ENCODE data around the gene STXBP6. TPM values are rescaled to one million over a fixed set of nuclear protein-coding genes. Genes with fewer than 3 reads are reported as not detected.
"Not testable (repeated sequence)": the region's sequence is repeated elsewhere in the genome, so short reads cannot be mapped to it uniquely, and the experiment has no call there.

Gene STXBP6
- total and polyA plus RNA-seq, 9 donors: 17.5 to 33.5 (median 25.6) TPM

- H3K9me3 ChIP-seq (replicated peaks; ENCODE audit: control insufficient read depth, low read depth, low read length): no peaks in the 10 kb centered on the region
- H3K27ac ChIP-seq (ENCODE audit: low read length): no peak overlapping the region
- no peaks in the 10 kb centered on the region for H3K27me3 ChIP-seq (ENCODE audit: control insufficient read depth, insufficient read depth, low read length)
- H3K36me3 ChIP-seq (ENCODE audit: control insufficient read depth, insufficient read depth, low read length): no peaks in the 10 kb centered on the region
- DNase-seq: no peak
- H3K4me3 ChIP-seq (ENCODE audit: low read length): no peak overlapping the region
- WGBS (ENCODE audit: insufficient coverage): no CpG with 5 or more reads among the region's 2 CpGs
- no peaks in the 10 kb centered on the region for H3K4me1 ChIP-seq (ENCODE audit: control insufficient read depth, insufficient read depth, low read length)
These were observed 206.5 kb downstream of the STXBP6 start for GRCh38 chr14:24843494-24843893.

GRCh38 chr14:24840204-24840893 is 209.6 kb downstream of the STXBP6 start:
- Histone ChIP-seq H3K27ac (ENCODE audit: low read length) (no peak overlapping the region), H3K4me3 (ENCODE audit: low read length) (no peak overlapping the region), H3K9me3 (replicated peaks; ENCODE audit: control insufficient read depth, low read depth, low read length) (no peaks in the 10 kb centered on the region), H3K4me1 (ENCODE audit: control insufficient read depth, insufficient read depth, low read length) (no peaks in the 10 kb centered on the region), H3K27me3 (ENCODE audit: control insufficient read depth, insufficient read depth, low read length) (no peaks in the 10 kb centered on the region), H3K36me3 (ENCODE audit: control insufficient read depth, insufficient read depth, low read length) (no peaks in the 10 kb centered on the region)
- DNase-seq: no peak
- WGBS (ENCODE audit: insufficient coverage): 71% methylated on average over 1 of the region's 2 CpGs

GRCh38 chr14:24839617-24840203 is 210.2 kb downstream of the STXBP6 start:
- Histone ChIP-seq H3K4me1 (ENCODE audit: control insufficient read depth, insufficient read depth, low read length) (no peaks in the 10 kb centered on the region), H3K36me3 (ENCODE audit: control insufficient read depth, insufficient read depth, low read length) (no peaks in the 10 kb centered on the region), H3K27me3 (ENCODE audit: control insufficient read depth, insufficient read depth, low read length) (no peaks in the 10 kb centered on the region), H3K9me3 (replicated peaks; ENCODE audit: control insufficient read depth, low read depth, low read length) (no peaks in the 10 kb centered on the region), H3K27ac (ENCODE audit: low read length) (no peak overlapping the region), H3K4me3 (ENCODE audit: low read length) (no peak overlapping the region)
- 100% methylated on average over 1 of the region's 3 CpGs for WGBS (ENCODE audit: insufficient coverage)
- DNase-seq: no peak

- WGBS (ENCODE audit: insufficient coverage): no CpG with 5 or more reads among the region's 4 CpGs
- H3K27ac ChIP-seq (ENCODE audit: low read length): no peak overlapping the region
These were observed 210.9 kb downstream of the STXBP6 start for GRCh38 chr14:24838945-24839616.

GRCh38 chr14:24837280-24838046 is 212.5 kb downstream of the STXBP6 start:
- H3K4me1 ChIP-seq (ENCODE audit: control insufficient read depth, insufficient read depth, low read length): no peaks in the 10 kb centered on the region
- no peak overlapping the region for H3K27ac ChIP-seq (ENCODE audit: low read length)

More at GRCh38 chr14:24838945-24839616, 210.9 kb downstream of the STXBP6 start:
- H3K4me3 ChIP-seq (ENCODE audit: low read length): no peak overlapping the region
- H3K36me3 ChIP-seq (ENCODE audit: control insufficient read depth, insufficient read depth, low read length): no peaks in the 10 kb centered on the region
- DNase-seq: peak; percentile 58
- no peaks in the 10 kb centered on the region for H3K27me3 ChIP-seq (ENCODE audit: control insufficient read depth, insufficient read depth, low read length)
- no peaks in the 10 kb centered on the region for H3K9me3 ChIP-seq (replicated peaks; ENCODE audit: control insufficient read depth, low read depth, low read length)
- no peaks in the 10 kb centered on the region for H3K4me1 ChIP-seq (ENCODE audit: control insufficient read depth, insufficient read depth, low read length)

GRCh38 chr14:24836324-24836723 is 213.6 kb downstream of the STXBP6 start:
- not testable (repeated sequence) for H3K9me3 ChIP-seq (replicated peaks; ENCODE audit: control insufficient read depth, low read depth, low read length); DNase-seq; H3K4me3 ChIP-seq (ENCODE audit: low read length); H3K27ac ChIP-seq (ENCODE audit: low read length); H3K4me1 ChIP-seq (ENCODE audit: control insufficient read depth, insufficient read depth, low read length); H3K27me3 ChIP-seq (ENCODE audit: control insufficient read depth, insufficient read depth, low read length); H3K36me3 ChIP-seq (ENCODE audit: control insufficient read depth, insufficient read depth, low read length)
- no CpG with 5 or more reads among the region's 6 CpGs for WGBS (ENCODE audit: insufficient coverage)

More at GRCh38 chr14:24837280-24838046, 212.5 kb downstream of the STXBP6 start:
- H3K4me3 ChIP-seq (ENCODE audit: low read length): no peak overlapping the region
- DNase-seq: no peak
- no CpG with 5 or more reads among the region's 3 CpGs for WGBS (ENCODE audit: insufficient coverage)
- H3K9me3 ChIP-seq (replicated peaks; ENCODE audit: control insufficient read depth, low read depth, low read length): no peaks in the 10 kb centered on the region
- no peaks in the 10 kb centered on the region for H3K36me3 ChIP-seq (ENCODE audit: control insufficient read depth, insufficient read depth, low read length)
- H3K27me3 ChIP-seq (ENCODE audit: control insufficient read depth, insufficient read depth, low read length): no peaks in the 10 kb centered on the region

GRCh38 chr14:24834956-24835355 is 215.0 kb downstream of the STXBP6 start:
- no peaks in the 10 kb centered on the region for H3K27me3 ChIP-seq (ENCODE audit: control insufficient read depth, insufficient read depth, low read length)
- no peaks in the 10 kb centered on the region for H3K9me3 ChIP-seq (replicated peaks; ENCODE audit: control insufficient read depth, low read depth, low read length)
- no peak overlapping the region for H3K4me3 ChIP-seq (ENCODE audit: low read length)
- no peaks in the 10 kb centered on the region for H3K36me3 ChIP-seq (ENCODE audit: control insufficient read depth, insufficient read depth, low read length)
- DNase-seq: no peak
- no peaks in the 10 kb centered on the region for H3K4me1 ChIP-seq (ENCODE audit: control insufficient read depth, insufficient read depth, low read length)
- 70% methylated on average over 2 of the region's 6 CpGs for WGBS (ENCODE audit: insufficient coverage)
- no peak overlapping the region for H3K27ac ChIP-seq (ENCODE audit: low read length)

- H3K27ac ChIP-seq (ENCODE audit: low read length): no peak overlapping the region
- H3K9me3 ChIP-seq (replicated peaks; ENCODE audit: control insufficient read depth, low read depth, low read length): no peaks in the 10 kb centered on the region
- WGBS (ENCODE audit: insufficient coverage): no CpG with 5 or more reads among the region's 1 CpG
- no peak for DNase-seq
- no peaks in the 10 kb centered on the region for H3K27me3 ChIP-seq (ENCODE audit: control insufficient read depth, insufficient read depth, low read length)
- no peaks in the 10 kb centered on the region for H3K36me3 ChIP-seq (ENCODE audit: control insufficient read depth, insufficient read depth, low read length)
- H3K4me1 ChIP-seq (ENCODE audit: control insufficient read depth, insufficient read depth, low read length): no peaks in the 10 kb centered on the region
- H3K4me3 ChIP-seq (ENCODE audit: low read length): no peak overlapping the region
These were observed 216.6 kb downstream of the STXBP6 start for GRCh38 chr14:24833385-24833784.

- no peaks in the 10 kb centered on the region for H3K27me3 ChIP-seq (ENCODE audit: control insufficient read depth, insufficient read depth, low read length)
- WGBS (ENCODE audit: insufficient coverage): 93% methylated on average over 3 of the region's 4 CpGs
- no peak overlapping the region for H3K27ac ChIP-seq (ENCODE audit: low read length)
- DNase-seq: no peak
- no peaks in the 10 kb centered on the region for H3K4me1 ChIP-seq (ENCODE audit: control insufficient read depth, insufficient read depth, low read length)
- H3K9me3 ChIP-seq (replicated peaks; ENCODE audit: control insufficient read depth, low read depth, low read length): no peaks in the 10 kb centered on the region
- no peak overlapping the region for H3K4me3 ChIP-seq (ENCODE audit: low read length)
- no peaks in the 10 kb centered on the region for H3K36me3 ChIP-seq (ENCODE audit: control insufficient read depth, insufficient read depth, low read length)
These were observed 218.3 kb downstream of the STXBP6 start for GRCh38 chr14:24831677-24832076.

GRCh38 chr14:24829862-24830261 is 220.1 kb downstream of the STXBP6 start:
- no peaks in the 10 kb centered on the region for H3K4me1 ChIP-seq (ENCODE audit: control insufficient read depth, insufficient read depth, low read length)
- no peaks in the 10 kb centered on the region for H3K36me3 ChIP-seq (ENCODE audit: control insufficient read depth, insufficient read depth, low read length)
- H3K9me3 ChIP-seq (replicated peaks; ENCODE audit: control insufficient read depth, low read depth, low read length): no peaks in the 10 kb centered on the region
- H3K27ac ChIP-seq (ENCODE audit: low read length): no peak overlapping the region
- 92% methylated on average over 1 of the region's 2 CpGs for WGBS (ENCODE audit: insufficient coverage)
- no peak for DNase-seq
- H3K4me3 ChIP-seq (ENCODE audit: low read length): no peak overlapping the region
- no peaks in the 10 kb centered on the region for H3K27me3 ChIP-seq (ENCODE audit: control insufficient read depth, insufficient read depth, low read length)

Measured in muscle of leg (tissue), 11 donors.